Stimulated activated CD4-positive, alpha-beta T cell treated with anti-CD3 and anti-CD28 coated beads, Interleukin-12 subunit alpha, Interleukin-12 subunit beta, amount 100 ng/mL, for 24 hours (primary cell): ENCODE results near the gene AGTRAP.

Experiments
- DNase-seq, 2 experiments: peaks; one replicate each; pipeline ENCODE4 v3.0.0-alpha.2; 2020; ENCODE audit warnings: low read depth in 2 of 2

AGTRAP gene, protein sequence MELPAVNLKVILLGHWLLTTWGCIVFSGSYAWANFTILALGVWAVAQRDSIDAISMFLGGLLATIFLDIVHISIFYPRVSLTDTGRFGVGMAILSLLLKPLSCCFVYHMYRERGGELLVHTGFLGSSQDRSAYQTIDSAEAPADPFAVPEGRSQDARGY

DNA sequence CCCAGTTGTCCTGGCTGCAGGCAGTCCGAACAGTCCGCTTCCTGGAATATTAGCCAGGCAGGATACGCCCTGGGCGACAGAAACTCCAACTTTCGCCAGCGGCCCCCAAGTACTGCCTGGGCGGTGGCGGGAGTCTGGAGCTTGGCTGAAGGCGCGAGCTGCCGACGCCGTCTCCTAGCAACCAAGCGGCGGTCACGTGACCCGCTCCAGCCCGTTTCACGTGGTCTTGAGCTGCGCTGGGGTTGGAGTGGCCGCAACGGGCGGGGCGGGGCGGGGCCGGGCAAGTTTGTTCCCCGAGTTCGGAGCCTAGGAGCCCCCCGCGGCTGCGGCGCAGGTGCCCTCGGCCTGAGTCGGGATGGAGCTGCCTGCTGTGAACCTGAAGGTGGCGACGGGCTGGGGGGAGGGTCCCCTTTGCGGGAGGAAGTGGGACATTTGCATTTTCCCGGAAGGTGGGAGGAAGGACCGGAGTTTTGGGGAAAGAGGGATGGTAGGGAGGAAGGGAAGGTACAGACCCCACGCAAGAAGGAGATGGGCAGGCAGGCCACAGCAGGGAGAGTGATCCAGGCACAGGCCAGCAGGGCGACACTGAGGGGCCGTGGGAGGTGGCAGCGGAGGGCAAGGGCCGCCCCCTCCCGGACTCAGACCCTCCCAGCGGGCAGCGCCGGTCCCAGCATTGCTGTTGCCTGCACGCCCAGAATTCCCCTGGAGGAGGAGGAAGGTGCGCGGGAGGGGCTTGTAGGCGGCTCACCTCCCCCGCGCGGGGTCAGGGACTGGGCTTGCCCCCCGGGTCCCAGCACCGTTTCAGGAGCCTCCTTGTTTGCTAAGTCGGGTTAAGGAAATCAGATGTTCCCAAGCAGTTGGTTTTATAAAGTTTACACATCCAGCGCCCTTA is at the start of gene AGTRAP:
TSS of gene AGTRAP (plus strand) at position 283 of the 892 bp plus-strand sequence. CDS start at position 356, 73 bp downstream.
- peak; percentile 78 to 90 for DNase-seq

DNA sequence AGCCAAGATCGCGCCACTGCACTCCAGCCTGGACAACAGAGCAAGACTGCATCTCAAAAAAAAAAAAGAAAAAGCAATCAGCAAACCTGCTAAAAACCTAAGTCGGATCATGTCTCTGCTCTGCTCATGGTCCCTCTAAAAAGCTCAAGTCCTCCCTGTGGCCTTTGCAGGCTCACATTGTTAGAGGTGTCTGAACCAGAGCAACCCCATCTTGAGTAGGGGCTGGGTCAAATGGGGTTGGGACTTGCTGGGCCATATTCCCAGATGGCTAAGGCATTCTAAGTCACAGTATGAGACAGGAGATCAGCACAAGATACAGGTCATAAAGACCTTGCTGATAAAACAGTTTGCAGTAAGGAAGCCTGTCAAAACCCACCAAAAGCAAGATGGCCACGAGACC is 47.4 kb upstream of the AGTRAP start:
- DNase-seq = no peak

DNA sequence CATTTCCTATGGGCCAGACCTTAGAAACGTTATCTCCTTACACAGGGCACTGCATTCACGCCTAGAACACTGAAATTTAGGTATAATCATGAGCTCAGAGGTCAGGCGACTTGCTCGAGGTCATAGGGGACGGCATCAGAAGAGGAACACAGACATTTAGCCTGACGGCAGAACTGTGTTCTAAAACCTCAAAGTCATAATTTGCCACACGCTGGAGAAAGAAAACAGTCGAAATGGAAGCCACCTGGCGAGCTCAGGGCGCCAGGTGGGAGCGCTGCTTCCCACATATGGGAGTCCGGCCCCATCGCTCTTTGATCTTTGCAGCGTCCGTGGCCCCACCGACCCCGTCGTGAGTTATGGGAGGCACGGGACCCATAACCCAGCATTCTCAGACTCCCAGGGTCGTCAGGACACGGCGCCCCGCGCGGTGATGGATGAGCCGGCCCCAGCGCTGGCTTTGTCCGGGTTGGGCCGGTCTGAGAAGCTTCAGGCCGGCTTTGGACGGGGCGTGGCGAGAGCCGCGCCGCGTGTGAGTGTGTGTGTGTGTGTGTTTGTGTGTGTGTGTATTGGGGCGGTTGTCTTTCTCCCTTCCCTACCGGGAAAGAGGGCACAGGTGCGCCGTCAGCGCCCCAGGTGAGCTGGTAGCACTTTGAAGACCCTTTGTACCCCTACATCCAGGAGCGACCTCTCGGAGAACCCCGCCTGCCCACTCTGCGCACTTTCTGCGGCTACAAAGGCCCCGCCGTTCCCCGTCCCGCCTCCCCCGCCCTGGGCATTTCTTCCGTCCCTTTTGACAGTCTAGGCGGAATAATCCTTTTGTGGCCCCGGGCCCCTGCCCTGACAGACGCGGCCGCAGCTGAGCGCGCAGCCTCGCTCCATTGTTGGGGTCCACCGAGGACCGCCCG is 45.3 kb upstream of the AGTRAP start:
- DNase-seq = no peak

DNA sequence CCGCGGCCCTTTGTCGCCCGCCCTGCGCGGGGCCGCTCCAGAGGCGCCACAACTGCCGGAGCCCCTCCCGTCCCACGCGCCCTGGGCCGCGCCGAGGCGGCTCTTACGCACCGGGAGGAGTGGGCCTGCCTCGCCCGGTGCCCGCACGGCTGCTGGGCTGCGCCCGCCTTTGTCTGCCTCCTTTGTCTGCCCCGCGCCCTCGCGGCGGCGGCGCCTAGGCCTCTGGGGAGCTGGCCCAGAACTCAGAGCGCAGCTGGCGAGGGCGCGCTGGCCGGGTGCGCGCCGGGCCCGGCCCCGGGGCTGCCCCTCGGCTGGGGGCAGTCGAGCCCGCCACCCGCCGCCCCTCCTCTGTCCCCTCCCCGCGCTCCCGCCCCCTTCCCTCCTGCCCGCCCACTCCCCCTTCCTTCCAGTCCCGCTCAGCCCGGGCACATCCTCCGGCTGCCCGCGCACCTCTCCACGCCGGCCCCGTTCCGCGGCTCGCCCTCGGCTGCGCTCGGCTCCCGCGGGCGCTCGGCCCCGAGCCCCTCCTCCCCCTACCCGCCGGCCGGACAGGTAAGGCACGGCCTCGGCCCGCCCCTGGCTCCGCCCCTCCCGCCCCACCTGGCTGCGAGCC is 44.5 kb upstream of the AGTRAP start, which contains the start of gene DRAXIN:
TSS of gene DRAXIN (plus strand) at position 409 of the 613 bp plus-strand sequence. CDS start 14,549 bp downstream, outside the sequence.
- DNase-seq = no peak

DNA sequence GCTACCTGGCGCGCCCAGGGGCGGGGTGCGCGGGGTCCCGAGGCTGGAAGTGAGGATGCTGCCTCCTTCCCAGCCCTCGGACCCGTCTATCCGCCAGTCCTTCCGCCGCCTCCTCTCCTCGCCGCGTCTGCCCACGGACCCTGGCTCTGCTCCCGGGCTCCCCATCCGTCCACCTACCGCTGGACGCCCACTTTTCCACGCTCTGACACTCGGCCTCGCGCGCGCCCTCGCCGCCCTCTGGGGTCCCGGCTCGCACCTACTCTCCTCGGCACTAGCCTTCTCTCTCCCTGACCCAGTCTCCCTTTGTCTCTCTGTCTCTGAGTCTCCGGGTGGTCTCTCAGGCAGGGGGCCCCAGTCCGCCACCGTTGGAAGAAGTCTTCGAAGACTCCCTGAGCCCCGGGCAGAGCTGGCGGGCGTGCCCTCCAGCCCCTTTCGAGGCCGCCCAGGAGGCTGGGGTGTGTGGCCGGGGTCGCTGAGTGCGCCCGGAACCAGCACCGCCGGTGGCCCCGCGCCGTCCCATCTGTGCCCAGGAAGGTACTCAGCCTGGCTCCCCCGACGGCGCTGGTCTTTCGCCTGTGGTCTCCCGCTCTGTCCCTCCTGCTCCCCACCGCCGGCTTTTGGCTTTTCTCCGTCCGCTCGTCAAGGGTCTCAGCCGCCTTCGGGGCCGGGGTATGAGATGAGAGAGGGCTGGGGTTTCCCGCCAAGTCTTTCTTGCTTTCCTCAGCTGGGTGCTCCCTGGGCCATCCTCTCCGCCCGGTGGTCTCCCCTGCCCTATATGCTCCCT is 43.8 kb upstream of the AGTRAP start:
- no peak for DNase-seq

DNA sequence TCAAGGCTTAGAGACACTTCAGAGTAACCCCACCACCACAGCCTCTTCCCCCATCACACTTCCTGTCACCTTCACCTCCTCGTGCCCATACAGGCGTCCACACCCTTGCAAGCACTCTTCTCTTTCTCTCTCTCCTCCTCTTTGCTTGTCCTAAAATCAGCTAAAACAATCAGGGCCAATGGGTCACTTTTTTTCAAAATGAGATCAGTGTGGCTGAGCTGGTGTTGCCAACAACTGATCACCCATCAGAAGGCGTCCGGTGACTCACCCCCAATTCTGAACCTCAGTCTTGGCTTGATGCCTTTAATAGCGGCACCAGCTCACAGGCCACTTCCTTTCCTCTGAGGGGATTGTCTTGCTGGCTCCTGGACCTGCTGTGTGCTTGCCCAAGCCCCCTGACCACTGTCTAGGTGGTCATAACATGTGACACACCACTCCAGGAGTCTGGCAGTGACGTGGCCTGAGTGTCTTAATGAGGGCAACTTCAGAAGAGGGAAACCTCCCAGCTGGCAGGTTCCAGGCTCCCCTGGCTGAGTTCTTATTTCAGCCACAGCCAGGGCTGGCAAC is 42.8 kb upstream of the AGTRAP start:
- DNase-seq = peak in 1 of 2 experiments; percentile 20

DNA sequence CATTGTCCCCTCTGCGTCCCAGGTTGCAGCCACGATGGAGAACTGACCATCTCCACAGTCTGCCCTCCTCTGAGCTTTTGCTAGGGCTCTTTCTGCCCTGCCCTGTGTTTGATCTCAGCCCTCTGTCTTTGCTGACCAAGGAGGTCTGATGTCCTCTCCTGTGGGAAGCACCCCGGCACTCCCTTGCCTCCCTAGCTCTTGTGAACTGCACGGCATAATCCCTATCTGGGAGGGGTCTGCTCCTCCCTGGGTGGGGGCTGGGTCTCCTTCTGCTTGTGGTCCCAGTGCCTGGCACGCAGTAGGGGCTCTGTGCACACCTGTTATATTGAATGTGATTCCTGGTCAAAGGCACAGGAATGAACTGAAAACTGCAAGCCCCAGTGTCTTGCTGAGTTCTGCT is 42.0 kb upstream of the AGTRAP start:
- no peak for DNase-seq

DNA sequence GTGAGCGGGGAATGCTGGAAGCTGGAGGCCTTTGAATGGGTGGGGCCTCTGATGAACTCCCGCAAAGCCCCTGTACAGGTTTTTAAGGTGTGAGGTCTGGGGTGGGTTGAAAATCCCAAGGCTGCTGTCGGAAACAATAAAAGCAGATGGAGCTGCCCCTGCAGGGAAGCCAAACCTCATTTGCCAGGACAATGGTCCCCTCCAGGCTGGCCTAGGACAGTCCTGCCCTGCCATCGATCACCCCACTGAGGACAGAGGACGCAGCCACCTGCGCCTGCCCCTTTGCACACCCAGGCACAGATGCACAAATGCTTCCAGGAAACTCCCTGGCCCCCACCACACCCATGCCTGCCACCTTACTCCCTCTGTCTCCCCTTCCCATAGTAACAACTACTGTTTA is 40.1 kb upstream of the AGTRAP start:
- no peak for DNase-seq

DNA sequence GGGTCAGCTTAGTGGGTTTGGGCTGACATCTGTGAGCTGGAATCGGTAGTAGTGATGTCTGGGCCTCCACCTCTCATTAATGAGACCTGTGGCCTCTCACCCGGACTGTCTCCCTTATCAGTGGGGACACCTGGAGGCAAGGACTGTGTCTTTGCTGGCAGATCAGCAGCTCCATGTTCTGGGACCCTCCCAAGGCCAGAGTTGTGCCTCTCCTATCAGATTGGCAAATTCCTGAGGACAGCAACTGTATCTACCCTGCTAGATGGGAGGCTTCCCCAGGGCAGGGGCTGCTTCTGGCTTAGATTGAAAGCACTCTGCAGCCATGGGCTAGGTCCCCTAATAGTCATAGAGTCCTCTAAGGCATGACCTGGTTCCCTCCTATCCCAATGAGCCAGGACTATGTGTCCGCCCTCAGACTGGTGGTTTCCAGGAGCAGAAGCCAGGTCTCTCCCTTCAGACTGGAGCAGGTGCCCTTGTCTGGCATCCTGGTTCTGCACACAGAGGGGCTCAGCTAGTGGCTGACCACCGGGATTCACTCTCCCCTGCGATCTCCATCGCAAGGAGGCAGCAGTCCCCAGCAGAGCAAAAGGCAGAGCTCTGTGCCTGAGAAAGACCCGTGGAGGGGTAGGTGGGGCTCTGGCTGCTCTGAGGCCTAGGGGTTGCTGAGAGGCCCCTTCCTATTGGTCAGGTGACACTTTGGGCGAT is 38.6 kb upstream of the AGTRAP start:
- no peak for DNase-seq

DNA sequence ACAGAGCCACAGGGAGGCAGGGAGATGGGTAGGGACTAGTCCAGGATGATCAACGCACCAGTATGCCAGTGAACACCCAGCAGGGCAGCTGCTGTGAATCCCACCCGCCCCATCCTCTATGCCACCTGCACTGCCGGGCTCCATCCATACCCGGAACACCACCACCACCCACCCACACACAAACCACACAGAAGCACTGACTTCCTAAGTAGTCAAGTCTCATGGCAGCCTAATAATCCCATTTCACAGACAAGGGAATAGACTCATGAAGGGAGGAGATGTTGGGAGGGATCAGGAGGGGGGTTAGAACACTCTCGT is 38.1 kb upstream of the AGTRAP start:
- DNase-seq = no peak

DNA sequence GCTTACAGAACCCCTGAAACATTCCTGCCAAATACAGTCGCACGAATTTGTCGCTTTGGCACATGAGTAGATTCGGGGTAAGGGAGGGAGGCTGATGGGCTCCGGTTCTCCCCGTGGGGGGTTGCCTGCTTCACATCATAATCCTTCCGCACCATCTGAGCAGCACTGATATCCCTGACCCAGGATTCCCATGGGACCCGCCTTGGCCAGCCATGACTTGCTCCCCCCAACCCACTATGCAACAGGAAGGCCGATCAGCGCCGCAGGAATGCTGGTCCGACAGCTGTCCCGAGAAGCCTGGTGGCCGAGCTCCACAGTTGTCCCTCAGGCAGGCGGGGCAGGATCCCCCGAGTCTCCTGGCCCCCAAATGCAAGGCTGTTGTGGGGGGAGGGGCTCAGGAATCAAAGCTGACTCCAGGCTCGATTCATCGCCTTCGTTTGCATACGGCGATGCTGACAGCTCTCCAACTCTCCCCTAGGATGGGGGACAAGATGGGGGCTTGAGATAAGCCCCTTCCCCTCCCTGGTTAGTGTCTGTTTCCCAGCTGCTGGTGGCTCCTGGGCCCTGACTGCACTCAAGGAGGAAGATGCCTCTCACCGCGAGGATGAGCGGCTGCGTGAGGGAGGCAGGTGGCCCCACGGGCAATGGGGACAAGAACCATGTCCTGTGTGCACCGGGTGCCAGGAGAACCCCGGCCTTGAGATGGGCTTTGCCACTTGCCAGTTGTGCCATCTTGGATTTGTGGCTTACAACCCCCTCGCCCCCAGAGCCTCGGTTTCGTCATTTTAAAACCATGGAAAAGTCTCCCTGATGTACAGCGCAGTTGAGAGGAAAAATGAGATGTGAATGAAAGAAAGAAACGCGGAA is 35.1 kb upstream of the AGTRAP start:
- no peak for DNase-seq

DNA sequence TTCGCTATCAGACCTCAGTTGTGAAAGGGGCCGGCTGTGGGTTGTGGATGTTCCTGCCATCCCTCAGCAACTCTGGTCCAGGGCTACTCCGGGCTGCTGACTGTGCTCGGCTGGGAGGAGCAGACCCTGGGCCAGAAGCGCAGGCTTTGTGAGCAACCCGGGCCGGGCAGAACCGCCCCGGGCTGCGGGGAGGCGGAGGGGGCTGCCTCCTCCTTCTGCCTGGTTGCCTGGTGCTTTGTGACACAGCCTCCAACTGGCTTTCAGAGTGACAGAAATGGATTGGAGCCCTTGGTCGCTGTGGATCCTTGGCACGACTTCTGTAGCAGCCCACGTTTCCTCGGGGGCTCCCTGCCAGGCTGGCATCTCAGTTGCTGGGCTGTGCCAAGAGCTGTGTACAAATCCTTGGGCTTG is 34.4 kb upstream of the AGTRAP start:
- DNase-seq = no peak

DNA sequence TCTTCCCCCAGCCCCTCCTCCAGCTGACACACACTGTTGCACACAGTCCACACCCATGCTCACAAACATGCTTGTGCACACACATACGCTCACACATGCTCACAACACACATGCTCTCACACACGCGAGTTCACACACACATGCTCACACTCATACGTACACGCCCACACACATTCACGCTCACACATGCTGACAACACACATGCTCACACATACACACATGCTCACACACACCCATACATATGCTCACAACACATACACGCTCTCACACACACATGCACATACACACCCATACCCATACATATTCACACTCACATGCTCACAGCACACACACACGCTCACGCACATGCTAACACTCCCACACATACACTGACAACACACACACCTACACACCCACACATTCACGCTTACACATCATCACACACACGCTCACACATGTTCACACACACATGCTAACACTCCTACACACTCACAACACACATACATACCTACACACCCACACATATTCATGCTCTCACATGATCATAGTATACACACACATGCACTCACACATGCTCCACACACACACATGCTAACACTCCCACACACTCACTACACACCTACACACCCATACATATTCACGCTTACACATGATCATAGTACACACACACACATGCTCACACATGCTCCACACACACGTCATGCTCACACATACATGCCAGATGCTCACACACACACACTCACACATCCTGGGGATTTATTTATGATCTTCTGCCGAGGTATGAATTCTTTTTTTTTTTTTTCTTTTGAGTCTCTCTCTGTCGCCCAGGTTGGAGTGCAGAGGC is 33.7 kb upstream of the AGTRAP start:
- DNase-seq = no peak

DNA sequence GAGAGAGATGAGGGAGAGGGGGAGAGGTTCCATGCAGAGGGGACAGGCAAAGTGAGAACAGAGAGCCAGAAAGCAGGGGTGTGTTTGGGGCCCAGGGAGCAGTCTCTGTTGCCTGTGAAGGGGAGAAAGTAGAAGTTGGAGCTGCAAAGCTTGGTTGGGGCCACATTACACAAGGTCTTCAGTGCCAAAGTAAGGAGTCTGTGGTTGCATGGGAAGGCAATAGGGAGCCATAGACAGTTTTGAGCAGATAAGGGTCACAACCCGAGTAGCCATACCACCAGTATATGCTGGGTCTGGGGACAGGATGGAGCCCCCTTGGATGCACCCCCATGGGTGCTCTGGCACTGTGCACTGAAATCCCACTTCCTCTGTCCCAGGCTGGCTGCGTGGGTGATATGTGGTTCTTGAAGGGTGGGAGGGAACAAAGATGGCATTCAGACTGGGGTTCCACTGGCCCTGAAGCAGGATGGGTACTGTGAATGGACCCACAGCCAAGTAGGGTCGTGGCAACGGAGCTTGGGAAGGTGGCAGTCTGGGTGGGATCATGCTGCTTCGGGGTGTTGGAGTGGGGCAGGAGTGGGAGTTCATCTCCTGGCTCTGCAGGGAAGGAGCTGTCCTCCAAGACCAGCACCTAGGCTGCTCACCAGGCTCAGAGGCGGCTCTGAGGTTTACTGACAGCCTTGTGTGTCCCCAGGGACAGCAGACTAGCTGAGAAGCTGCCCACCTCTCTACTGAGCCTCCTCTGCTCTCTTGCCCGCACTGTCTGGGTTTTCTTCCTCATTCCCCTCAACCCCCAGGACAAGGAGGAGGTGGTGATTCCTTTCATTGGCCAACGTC is 32.4 kb upstream of the AGTRAP start:
- DNase-seq = no peak

DNA sequence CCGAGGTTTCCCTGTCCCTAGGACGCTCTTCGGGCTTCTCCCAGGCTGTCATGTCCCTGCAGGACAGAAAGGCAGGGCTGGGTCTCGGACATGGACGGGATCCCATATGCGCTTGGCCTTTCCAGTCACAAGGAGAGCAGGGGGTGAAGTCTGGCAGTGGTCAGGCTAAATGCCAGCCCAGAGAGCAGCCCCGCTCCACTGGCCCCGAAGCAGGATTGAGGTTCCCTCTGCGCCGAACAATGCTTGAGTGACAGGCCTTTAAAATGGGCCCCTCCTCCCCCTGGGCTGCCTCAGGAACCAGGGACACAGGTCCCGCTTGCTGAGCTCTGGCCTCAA is 31.8 kb upstream of the AGTRAP start:
- no peak for DNase-seq

DNA sequence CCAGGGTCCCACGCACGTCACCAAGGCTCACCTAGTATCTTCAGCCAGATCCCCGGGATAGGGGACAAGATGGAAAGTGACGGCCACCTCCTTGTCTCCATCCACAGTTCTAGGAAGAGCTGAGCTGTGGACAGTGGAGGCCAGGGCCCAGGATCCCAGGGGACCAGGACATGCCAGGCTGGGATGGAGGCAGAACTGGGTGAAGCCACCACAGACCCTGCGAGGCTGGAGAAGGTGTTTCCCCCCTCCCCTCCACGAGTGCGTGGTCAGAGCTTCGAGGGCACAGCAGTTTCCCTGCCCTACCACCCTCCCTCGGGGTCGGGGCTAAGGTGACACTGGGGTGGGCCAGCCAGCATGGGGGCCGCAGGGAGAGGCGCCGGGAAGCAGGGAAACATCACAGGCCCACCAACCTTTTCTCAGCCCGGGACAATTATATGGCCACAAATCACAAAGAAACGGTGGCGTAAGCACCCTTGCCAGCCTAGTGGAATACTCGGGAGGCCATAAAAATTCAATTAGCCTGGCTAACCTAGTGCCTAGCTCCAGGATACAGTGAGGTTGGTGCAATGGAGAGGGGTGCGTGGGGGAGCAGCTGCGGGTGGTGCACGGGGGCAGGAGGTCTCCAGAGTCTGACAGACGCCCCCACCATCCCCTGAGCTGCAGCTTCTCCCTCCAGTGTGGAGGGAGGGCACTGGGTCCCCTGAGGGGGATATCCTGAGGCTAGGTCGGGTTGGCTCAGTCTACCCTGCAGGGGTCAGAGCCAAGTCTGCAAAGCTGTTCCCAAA is 31.1 kb upstream of the AGTRAP start:
- DNase-seq = no peak

DNA sequence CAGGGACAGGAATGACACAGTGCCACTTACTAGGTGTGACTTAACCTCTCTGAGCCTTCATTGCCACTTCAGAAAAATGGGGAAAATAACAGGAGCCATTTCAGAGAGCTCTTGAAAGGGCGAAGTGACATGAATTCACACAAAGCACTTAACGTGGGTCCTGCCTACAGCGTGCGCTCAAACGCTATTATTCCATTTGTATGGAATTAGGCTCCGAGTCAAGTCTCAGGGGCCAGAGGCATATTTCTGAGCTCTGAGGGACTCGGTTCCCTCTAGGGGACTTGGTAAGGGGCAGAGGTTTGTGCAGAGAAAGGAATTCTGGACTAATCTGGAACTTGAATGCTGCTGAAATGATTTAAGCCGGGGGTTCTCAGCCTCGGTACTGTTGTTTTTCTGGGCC is 30.3 kb upstream of the AGTRAP start:
- no peak for DNase-seq
